Right lobe of liver (tissue), 6 donors: Measurements from ENCODE around the gene HCN3. TPM values are rescaled to one million over a fixed set of nuclear protein-coding genes. Genes with fewer than 3 reads are reported as not detected.

ENCODE experiments used
- ATAC-seq, 4 donors: fragments of 200-7000 bp; cut with Tn5 transposase; one replicate each; pipeline ENCODE4 v1.9.1; 2020; ENCODE audit warnings: mild to moderate bottlenecking in 4 of 4, moderate library complexity in 4 of 4
- DNase-seq, 3 donors: peaks; one replicate each; pipeline ENCODE4 v3.0.0-alpha.2; 2020
- H3K27ac ChIP-seq, 3 donors: fragments of 200-600 bp; one replicate each; pipeline ENCODE4 v1.8.0; 2022
- H3K27me3 ChIP-seq, 2 donors: fragments of 200-600 bp; one replicate each; pipeline ENCODE4 v1.8.0; 2022
- H3K36me3 ChIP-seq, 4 donors: fragments of 200-600 bp; sonication (generic) in 1 of 4; one replicate each; pipeline versions ENCODE4 v1.5.1 to v1.8.0; 2017 to 2022; ENCODE audit warnings: control low read depth in 1 of 4
- H3K4me1 ChIP-seq, 4 donors: fragments of 200-600 bp; sonication (generic) in 1 of 4; one replicate each; pipeline versions ENCODE4 v1.5.1 to v1.8.0; 2017 to 2022; ENCODE audit warnings: control low read depth in 1 of 4
- H3K4me3 ChIP-seq, 3 donors: fragments of 200-600 bp; one replicate each; pipeline ENCODE4 v1.8.0; 2022
- H3K9me3 ChIP-seq, 4 donors: fragments of 200-600 bp; sonication (generic) in 1 of 4; one replicate each; pipeline versions ENCODE4 v1.5.1 to v1.8.0; 2017 to 2022; ENCODE audit warnings: control low read depth in 1 of 4
- POLR2A ChIP-seq: fragments of 450-650 bp; IDR thresholded peaks from one replicate; pipeline ENCODE4 v1.6.1; 2017; ENCODE audit warnings: antibody characterized with exemption, mild to moderate bottlenecking
- WGBS: methylation state at CpG from one replicate; pipeline ENCODE4 v1.1.6; 2018; ENCODE audit warnings: low coverage, low lambda C conversion rate; ENCODE audit not compliant: insufficient coverage; ENCODE audit errors: missing lambda C conversion rate; 5-methylcytosine and 5-hydroxymethylcytosine counted together
- intact Hi-C, 2 donors: fragments of 100-400 bp; cut with DNase I; formaldehyde crosslinking; loops; one replicate each; pipeline versions ENCODE4 v1.11.2 to v1.14.1; 2022
- total RNA-seq, 6 experiments: library from RNA; depleted of rRNA in 2 of 6; stranded (reverse); fragments of >200 nt in 2 of 6; fragmentation: NEBNext Ultra II Directional in 3 of 6; extraction: Animal tissue kit (Norgen Biotek cat#: 25700) in 3 of 6; gene quantifications; one replicate each; pipeline versions ENCODE4 v1.1.0 to v1.2.4, GENCODE V29; 2016 to 2023
- TF ChIP-seq, protein P1 (sequence below), 4 donors: fragments of 200-600 bp in 3 of 4; fragments of 450-650 bp in 1 of 4; IDR thresholded peaks; one replicate each; pipeline versions ENCODE4 v1.5.1 to v1.8.0; 2016 to 2022; ENCODE audit warnings: antibody characterized with exemption in 4 of 4, mild to moderate bottlenecking in 2 of 4
- donor health status: DM: no; HTN: yes; CAD: no.
- donor health status: DM: no; HTN: no; CAD: no.
- donor health status: DM: no; HTN: no; CAD: no.
- donor health status: DM: no; HTN: yes; CAD: no.
- donor health status: DM: no; HTN: yes; CAD: no.

The HCN3 gene
- total RNA-seq, 6 experiments from 2014 or later, result 0.56 to 1.6 (median 1.2) TPM

GRCh38 chr1:155296661-155297060 lies 19.4 kb downstream of the HCN3 start:
- Histone ChIP-seq H3K36me3 (peaks cover 0 to 2% (median 0%) of the 10 kb centered on the region in 4 donors), H3K4me1 (peaks cover 0 to 14% (median 4%) of the 10 kb centered on the region in 4 donors), H3K27me3 (no peaks in the 10 kb centered on the region), H3K9me3 (no peaks in the 10 kb centered on the region), H3K4me3 (no peak overlapping the region), H3K27ac (no peak overlapping the region)
- TF ChIP-seq POLR2A, result no peak
- TF ChIP-seq, protein P1, sequence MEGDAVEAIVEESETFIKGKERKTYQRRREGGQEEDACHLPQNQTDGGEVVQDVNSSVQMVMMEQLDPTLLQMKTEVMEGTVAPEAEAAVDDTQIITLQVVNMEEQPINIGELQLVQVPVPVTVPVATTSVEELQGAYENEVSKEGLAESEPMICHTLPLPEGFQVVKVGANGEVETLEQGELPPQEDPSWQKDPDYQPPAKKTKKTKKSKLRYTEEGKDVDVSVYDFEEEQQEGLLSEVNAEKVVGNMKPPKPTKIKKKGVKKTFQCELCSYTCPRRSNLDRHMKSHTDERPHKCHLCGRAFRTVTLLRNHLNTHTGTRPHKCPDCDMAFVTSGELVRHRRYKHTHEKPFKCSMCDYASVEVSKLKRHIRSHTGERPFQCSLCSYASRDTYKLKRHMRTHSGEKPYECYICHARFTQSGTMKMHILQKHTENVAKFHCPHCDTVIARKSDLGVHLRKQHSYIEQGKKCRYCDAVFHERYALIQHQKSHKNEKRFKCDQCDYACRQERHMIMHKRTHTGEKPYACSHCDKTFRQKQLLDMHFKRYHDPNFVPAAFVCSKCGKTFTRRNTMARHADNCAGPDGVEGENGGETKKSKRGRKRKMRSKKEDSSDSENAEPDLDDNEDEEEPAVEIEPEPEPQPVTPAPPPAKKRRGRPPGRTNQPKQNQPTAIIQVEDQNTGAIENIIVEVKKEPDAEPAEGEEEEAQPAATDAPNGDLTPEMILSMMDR (IDR thresholded peaks at IDR 0.05), result no peak
- no peak for ATAC-seq
- WGBS, result 88% methylated on average over 3 of the region's 3 CpGs
- no peak for DNase-seq
- intact Hi-C loops, result no loop called here

- Histone ChIP-seq H3K9me3 (no peaks in the 10 kb centered on the region), H3K27ac (no peak overlapping the region), H3K4me3 (no peak overlapping the region), H3K36me3 (peaks cover 0 to 2% (median 0%) of the 10 kb centered on the region in 4 donors), H3K4me1 (peaks cover 0 to 14% (median 5%) of the 10 kb centered on the region in 4 donors), H3K27me3 (no peaks in the 10 kb centered on the region)
- TF ChIP-seq, protein P1 (IDR thresholded peaks at IDR 0.05), result no peak
- TF ChIP-seq POLR2A, result no peak
- no peak for DNase-seq
- intact Hi-C loops, result no loop called here
- no peak for ATAC-seq
- WGBS, result 84% methylated on average over 6 of the region's 7 CpGs
These were observed 20.1 kb downstream of the HCN3 start for GRCh38 chr1:155297384-155297783.

- Histone ChIP-seq H3K4me3 (peak overlapping the region in 2 of 3 donors; percentile 37 to 42), H3K27ac (peak overlapping the region in 2 of 3 donors; percentile 79 to 89), H3K4me1 (peaks cover 0 to 18% (median 5%) of the 10 kb centered on the region in 4 donors), H3K36me3 (peaks cover 0 to 2% (median 0%) of the 10 kb centered on the region in 4 donors), H3K9me3 (no peaks in the 10 kb centered on the region), H3K27me3 (no peaks in the 10 kb centered on the region)
- DNase-seq (no peak), ATAC-seq (peak; percentile 20 to 33 (median 28))
- WGBS, result 52% methylated on average over 4 of the region's 8 CpGs
- no peak for TF ChIP-seq POLR2A
- TF ChIP-seq, protein P1 (IDR thresholded peaks at IDR 0.05), result no peak
- intact Hi-C loops, result no loop called here
These were observed 22.8 kb downstream of the HCN3 start for GRCh38 chr1:155300024-155300423.

GRCh38 chr1:155300553-155301329 lies 23.5 kb downstream of the HCN3 start:
- H3K4me1 ChIP-seq, result peaks cover 0 to 21% (median 5%) of the 10 kb centered on the region in 4 donors
- H3K27ac ChIP-seq, result peak overlapping the region; percentile 44 to 89 (median 79)
- peak overlapping the region in 2 of 3 donors; percentile 37 to 42 for H3K4me3 ChIP-seq
- TF ChIP-seq, protein P1 (IDR thresholded peaks at IDR 0.05), result no peak
- TF ChIP-seq POLR2A, result peak; percentile 80
- peak; percentile 89 to 95 (median 94) for ATAC-seq
- 22% methylated on average over 6 of the region's 9 CpGs for WGBS
- H3K27me3 ChIP-seq, result no peaks in the 10 kb centered on the region
- intact Hi-C loops, result no loop called here
- H3K36me3 ChIP-seq, result no peaks in the 10 kb centered on the region
- H3K9me3 ChIP-seq, result no peaks in the 10 kb centered on the region
- DNase-seq, result peak; percentile 81 to 93 (median 91)
